Stimulated activated CD4-positive, alpha-beta T cell treated with anti-CD3 and anti-CD28 coated beads, TNF-alpha, amount 100 ng/mL, for 4 hours (primary cell): ENCODE data around the gene DNER.
"Not testable (repeated sequence)": the region's sequence is repeated elsewhere in the genome, so short reads cannot be mapped to it uniquely, and the experiment has no call there.

Experiments
- DNase-seq, 3 experiments: peaks; one replicate each; pipeline ENCODE4 v3.0.0-alpha.2; 2020; ENCODE audit warnings: low read depth in 3 of 3

DNER gene

GRCh38 chr2:229344151-229344551 is 370.2 kb downstream of the DNER start:
- DNase-seq, result no peak

GRCh38 chr2:229343661-229344060 is 370.7 kb downstream of the DNER start:
- no peak for DNase-seq

DNA sequence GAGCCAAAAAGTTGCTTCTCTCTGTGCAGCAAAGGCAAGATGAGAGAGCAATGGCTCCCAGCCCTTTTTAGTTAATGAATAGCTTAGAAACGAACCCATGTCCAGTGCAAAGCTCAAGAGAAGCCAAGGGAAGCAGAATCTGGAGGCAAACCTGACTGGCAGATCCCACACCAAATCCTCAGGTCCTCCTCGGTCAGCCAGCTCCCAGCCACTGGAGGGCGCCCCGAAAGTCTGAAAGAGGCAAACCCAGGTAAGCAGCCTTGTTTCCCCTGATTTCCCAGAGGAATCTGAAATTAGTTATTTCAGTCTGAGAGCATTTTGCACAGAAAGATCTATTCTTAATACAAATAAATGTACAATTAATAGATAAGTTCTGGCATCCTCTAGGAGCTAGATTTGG is 372.0 kb downstream of the DNER start:
- DNase-seq, result no peak

- no peak for DNase-seq
Measured at GRCh38 chr2:229340086-229340760, 374.1 kb downstream of the DNER start.

DNA sequence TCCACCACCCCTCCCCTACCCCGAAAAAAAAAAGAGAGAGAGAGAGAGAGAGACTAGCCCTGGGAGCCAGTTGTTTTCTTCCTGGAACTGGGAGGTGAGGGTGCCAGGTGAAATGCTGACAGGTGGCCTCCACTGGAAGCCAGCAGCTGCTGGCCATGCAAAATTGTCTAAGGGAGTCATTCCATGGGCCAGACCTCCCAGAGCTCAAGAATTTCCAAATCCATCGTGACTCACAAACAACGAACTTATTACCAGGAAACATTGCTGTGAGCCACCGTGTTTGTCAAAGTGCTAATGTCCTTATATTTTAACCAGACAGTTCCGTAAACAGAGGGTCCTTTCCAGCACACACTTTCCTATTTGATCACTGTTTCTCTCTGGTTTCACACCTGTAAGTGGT is 374.7 kb downstream of the DNER start:
- DNase-seq, result no peak

- not testable (repeated sequence) for DNase-seq
Measured at GRCh38 chr2:229339171-229339570, 375.2 kb downstream of the DNER start.

DNA sequence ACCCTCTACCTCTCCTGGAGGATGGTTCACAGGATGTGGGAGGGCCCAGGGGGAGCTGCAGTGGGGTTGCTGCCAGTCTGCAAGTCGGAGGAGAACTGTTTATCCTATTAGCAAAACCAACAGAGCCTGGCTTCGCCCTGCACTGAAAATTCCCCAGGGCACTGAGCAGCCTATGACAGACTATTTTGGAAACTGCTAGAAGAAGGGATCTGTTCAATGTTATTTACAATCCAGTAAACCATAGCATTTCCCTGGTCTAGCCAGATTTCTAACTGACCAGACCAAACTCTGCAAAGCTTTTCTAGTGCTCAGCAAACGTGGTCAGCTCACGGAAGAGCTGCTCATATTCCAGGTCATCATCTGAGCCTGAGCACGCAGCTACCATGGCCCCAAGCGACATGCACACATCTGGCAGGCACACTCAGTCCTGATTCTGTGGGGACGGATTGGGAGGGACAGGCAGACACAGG is 378.4 kb downstream of the DNER start:
- no peak for DNase-seq

DNA sequence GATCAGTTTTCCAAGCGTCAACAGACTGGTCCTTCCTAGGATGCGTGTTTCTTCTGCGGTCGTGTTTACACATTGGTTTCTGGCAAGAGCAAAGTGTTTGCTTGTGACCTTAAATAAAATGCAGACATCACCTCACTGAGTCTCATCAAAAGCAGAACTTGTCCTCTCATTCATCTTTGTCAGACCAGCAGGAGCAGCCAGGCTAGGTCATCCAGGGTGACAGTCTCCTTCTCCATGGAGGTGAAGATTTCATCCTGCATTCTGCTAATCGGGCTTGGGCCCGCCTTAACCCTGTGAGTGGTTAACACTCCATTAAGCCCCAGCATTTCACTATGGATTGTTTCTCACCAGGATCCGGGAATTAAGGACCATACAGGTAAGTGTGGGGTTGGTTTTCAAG is 379.0 kb downstream of the DNER start:
- DNase-seq, result no peak

GRCh38 chr2:229330952-229331351 is 383.4 kb downstream of the DNER start:
- no peak for DNase-seq

- DNase-seq, result no peak
Measured at GRCh38 chr2:229319558-229319957, 394.8 kb downstream of the DNER start.

DNA sequence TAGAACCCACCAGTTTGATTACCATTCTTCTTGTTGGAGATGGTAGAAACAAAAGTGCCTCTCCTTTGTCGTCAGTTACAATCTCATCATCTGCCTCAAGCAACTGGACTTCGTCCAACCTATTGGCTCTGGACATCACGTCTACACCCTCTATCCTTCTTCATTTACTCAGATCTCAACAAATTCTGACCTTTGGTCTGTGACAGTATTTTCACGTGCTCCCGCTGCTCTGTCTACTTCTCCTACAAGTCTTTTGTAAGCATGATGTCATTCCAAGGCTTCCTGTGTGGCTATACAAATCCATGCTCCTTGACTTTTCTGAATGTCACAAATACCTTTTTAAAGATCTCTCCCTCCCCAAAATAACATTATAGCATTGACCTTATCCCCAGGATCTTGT is 400.2 kb downstream of the DNER start:
- DNase-seq, result no peak

- DNase-seq, result no peak
Measured at GRCh38 chr2:229313591-229313990, 400.8 kb downstream of the DNER start.
